C4-2B (cell line): ENCODE results near the gene SLC2A9.

ENCODE experiments used
- CTCF ChIP-seq: fragments of 450-650 bp; conservative IDR thresholded peaks from 2 replicates; pipeline ENCODE4 v1.5.1; 2017; ENCODE audit warnings: mild to moderate bottlenecking
- ZFX ChIP-seq: fragments of 450-650 bp; IDR thresholded peaks from 2 replicates; pipeline ENCODE4 v1.6.1; 2017

DNA sequence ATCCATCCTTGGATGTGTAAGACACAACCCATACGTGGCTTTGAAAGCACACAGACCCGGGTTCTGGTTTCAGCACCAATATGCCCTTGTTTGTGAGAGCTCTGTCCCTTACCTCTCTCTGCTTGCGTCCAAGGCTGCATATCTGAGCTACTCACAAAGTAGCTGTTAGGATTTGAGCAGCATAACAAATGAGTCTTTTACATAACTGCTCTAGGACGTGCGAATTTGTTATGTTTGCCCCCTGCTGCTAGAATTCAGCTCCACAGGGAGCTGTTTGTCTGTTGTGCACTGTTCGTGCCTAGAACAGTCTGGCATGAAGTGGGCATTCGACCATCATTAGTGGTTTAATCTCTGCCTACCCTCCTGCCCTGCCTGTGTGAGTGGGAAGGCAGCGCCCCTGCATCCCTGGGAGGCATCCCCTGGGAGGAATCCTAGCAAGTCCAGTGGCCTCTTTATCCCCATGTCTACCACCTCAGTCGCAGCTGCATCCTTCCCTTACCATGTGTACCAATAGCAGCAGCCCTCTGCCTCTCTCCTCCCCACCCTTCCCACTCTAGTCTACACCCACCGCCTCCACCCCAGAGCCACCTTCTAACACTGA is 42.1 kb downstream of the SLC2A9 start:
- TF ChIP-seq CTCF (no peak), ZFX (no peak)
